GM19193 (cell line): ENCODE results near the gene SUGP2.

Source experiments
- POLR2A ChIP-seq: IDR thresholded peaks from 4 replicates; pipeline ENCODE4 v1.6.1; 2011; ENCODE audit not compliant: insufficient read depth, insufficient read length; ENCODE audit errors: extremely low read depth

The SUGP2 gene

DNA sequence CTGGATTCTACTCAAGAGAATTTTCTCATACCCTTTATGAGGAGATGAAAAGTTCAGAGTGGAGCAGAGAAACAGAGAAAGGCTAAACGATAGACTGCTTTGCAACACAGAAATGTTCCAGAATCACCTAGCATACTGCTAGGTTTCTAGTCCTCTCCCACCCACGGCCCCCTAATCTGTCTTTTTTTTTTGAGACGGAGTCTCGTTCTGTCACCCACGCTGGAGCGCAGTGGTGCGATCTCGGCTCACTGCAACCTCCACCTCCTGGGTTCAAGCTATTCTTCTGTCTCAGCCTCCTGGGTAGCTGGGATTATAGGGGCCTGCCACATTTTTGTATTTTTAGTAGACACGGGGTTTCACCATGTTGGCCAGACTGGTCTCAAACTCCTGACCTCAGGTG is 4.8 kb downstream of the SUGP2 start:
- no peak for TF ChIP-seq POLR2A

GRCh38 chr19:19027228-19027627 is 6.1 kb downstream of the SUGP2 start:
- TF ChIP-seq POLR2A: no peak

GRCh38 chr19:19026299-19026971 is 6.9 kb downstream of the SUGP2 start:
- no peak for TF ChIP-seq POLR2A

- TF ChIP-seq POLR2A: no peak
Measured at GRCh38 chr19:19025861-19026260, 7.5 kb downstream of the SUGP2 start.

DNA sequence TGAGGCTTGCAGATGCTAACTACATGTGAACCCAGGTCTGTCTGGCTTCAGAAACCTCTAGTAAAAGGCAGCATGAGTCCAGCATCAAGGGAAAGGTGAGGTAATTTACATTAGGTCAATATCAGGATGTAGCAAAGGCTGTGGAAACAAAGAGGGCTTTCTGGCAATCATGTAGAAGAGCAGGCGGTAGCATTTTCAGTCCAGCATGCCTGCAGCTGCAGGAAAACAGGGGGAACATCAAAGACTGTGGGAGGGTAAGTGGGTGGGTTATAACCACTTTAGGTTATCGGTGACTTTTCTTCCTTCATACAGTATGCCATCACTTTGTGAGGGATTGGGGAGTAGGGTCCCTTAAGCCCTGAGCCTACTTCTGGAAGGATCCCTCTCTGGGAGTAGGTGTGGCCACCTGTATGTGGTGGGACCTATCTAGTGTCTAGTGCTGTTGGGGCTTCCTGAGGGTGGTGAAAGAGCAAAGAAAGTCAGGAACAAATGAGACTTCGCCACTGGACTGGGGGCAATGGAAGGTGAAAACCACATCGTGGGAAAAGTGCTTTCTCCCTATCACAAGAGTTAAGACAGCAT is 10.8 kb downstream of the SUGP2 start:
- TF ChIP-seq POLR2A: no peak

- no peak for TF ChIP-seq POLR2A
Measured at GRCh38 chr19:19021115-19021514, 12.2 kb downstream of the SUGP2 start.

- no peak for TF ChIP-seq POLR2A
Measured at GRCh38 chr19:19010551-19010950, 22.8 kb downstream of the SUGP2 start.

DNA sequence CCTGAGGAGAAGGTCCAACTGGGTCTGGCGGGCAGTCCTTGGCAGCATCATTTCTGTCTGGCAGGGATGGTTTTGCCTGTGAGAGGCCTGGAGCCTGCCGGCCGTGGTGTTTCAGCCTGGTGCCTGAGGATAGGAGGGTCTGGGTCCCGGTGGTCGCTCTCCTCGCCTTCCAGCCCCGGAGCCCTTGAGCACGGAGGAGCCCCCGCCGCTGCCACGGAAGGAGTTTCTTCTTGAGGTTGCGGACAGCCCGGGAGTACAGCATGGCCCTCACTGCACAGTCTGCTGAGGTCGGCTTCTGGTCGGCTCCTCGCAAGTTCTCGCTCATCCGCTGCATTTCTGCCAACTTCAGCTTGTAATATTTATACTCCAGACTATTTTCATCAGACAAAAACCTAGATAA is 23.4 kb downstream of the SUGP2 start:
- no peak for TF ChIP-seq POLR2A

- no peak for TF ChIP-seq POLR2A
Measured at GRCh38 chr19:19006213-19006612, 27.1 kb downstream of the SUGP2 start.

- no peak for TF ChIP-seq POLR2A
Measured at GRCh38 chr19:19004144-19004543, 29.2 kb downstream of the SUGP2 start.

DNA sequence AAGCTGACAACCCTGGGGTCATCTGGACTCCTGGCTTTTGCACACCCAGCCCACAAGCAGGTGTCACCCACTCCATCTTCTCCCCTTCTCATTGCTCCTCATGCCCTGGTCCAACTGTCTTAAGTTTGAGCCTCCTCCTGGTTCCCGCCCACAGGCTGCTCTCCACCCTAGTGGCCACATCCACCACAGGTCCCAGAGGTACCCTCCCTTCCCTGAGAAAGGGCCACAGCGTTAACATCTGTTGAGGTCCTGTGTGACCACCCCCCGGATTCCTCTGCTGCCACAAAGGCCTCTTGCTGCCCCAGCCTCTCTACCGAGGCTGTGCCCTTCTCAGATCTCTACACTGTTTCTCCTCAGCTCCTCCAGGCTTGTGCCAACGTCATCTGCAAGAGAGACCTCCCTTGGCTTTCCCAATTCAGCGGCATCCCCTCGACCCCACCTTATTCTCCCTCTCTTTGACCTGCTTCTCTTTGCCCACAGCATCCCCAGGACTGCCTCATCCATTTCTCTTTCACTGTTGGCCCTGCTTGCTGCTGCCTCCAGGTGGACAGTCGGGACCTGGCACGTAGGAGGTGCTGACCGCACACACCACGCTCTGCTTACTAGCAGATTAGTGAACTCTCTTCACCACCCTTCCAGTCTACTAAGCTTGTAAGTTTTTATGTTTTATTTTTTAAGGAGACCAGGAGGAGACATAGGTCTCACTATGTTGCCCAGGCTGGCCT is 33.3 kb downstream of the SUGP2 start:
- no peak for TF ChIP-seq POLR2A

DNA sequence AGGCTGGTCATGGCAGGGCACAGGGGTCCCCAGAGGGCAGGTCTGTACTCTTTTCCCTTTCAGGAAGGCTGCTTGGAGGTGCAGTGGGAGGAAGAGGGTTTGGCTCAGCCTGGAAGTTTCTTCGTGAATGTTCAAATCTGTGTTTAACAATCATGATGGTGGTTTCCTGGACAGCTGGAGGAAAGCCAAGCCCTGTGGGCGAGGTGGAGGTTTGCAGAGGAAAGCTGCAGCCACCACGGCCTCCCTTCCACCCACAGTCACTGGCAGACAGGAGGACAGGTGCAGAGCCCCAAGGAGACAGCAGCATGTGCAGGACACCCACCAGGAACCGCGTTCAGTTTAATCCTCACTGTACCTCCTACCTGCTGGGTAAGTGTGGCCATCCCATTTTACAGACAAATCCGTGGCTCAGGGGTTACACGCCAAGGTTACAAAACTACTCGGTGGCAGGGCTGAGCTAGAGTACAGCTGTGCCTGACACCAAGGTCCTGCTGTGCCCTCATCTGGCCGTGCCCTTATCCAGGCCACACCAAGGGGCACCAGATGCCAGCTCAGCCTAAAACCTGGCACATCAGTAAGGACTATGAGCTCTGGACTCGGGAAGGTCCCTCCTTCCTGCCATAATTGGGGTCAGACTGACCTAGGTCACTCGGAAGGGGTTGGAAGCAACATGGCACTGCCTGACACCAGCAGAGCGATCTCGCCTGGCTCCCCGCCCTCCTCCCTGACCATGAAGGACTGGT is 34.1 kb downstream of the SUGP2 start:
- TF ChIP-seq POLR2A: no peak

GRCh38 chr19:18998276-18998675 is 35.0 kb downstream of the SUGP2 start:
- no peak for TF ChIP-seq POLR2A

DNA sequence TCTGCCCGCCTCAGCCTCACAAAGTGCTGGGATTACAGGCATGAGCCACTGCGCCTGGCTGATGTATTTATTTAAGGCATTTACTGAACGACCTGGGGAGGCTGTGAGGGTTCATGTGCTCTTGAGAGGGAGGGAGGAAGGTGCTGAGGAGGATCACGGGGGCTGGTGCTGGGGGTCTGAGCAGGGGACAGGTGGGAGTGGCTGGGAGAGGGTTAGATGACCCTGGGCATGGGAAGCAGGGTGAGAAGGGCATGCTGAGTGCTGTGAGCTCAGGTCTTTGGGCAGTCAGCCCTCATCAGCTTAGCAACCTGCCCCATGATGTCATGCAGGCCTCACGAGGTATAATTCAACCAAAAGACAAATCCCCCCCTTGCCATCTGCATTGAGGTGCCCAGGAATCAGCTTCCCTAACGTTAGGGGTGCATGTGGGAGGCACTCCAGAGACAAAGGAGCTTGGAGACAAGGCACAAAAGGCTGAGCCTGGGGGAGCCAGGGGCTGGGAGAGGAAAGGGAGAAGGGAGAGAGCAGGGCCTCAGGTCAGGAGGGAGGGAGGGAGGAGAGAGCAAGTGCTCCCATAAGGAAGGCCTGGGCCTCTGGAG is 36.4 kb downstream of the SUGP2 start:
- TF ChIP-seq POLR2A: no peak

DNA sequence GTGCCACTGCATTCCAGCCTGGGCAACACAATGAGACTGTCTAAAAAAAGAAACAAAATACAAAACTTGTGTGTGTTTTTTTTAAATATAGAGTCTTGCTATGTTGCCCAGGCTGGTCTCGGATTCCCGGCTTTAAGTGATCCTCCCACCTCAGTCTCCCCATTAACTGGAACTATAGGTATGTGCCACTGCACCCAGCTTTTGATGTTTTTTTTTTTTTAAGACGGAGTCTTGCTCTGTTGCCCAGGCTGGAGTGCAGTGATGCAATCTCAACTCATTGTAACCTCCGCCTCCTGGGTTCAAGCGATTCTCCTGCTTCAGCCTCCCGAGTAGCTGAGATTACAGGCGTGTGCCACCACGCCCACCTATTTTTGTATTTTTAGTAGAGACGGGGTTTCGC is 37.0 kb downstream of the SUGP2 start:
- no peak for TF ChIP-seq POLR2A

DNA sequence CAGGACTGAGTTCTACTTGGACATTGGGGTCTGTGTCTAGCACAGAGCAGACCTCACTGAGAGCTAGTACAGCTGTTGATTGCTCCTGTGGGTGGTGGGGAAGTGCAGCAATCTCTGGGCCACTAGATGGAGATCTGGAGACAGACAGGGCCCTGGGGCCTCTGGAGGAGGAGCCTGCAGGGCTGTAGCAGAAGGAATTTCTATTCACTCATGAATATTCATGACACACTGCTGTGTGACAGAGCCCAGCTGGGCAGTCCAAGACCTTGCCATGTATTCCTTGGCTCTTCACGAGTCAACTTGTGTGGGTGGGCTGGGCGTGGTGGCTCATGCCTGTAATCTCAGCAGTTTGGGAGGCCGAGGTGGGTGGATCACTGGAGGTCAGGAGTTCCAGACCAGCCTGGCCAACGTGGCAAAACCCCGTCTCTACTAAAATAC is 37.5 kb downstream of the SUGP2 start:
- no peak for TF ChIP-seq POLR2A

DNA sequence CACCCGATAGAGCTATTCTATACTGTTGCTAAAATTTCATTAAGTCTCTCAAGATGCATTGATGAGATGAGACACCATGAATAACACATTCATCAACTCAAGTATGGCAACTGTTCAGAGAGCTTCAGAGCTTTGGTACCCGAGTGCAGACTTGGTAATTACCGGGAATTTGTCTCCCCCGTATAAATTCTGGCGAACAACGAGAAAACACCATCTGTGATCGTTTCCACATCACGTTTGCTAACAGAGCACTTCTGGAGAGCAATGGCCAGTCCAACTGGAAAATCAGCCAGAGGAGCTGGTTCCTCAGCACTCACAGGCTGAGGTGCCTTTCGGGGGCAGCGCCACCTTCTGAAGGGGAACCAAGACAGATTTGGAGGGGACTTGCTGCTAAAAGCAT is 40.2 kb downstream of the SUGP2 start:
- TF ChIP-seq POLR2A: no peak
